GM23338 (cell line): Measurements from ENCODE around the gene HNRNPM. TPM values are rescaled to one million over a fixed set of nuclear protein-coding genes. Genes with fewer than 3 reads are reported as not detected.
A peak's percentile ranks its signal among the peaks of the same experiment; 100 is the strongest.

Experiments used
- ATAC-seq: fragments of 200-7000 bp; cut with Tn5 transposase; 3 replicates; pipeline ENCODE4 v1.9.1; 2020
- DNase-seq: peaks from one replicate; pipeline ENCODE4 v3.0.0-alpha.2; 2015; ENCODE audit warnings: low spot score
- H2AFZ ChIP-seq: fragments of 200-600 bp; sonication (generic); 2 replicates; pipeline ENCODE4 v1.8.0; 2016; ENCODE audit warnings: antibody characterized with exemption, mild to moderate bottlenecking, moderate library complexity
- H3F3A ChIP-seq: fragments of 200-600 bp; sonication (generic); replicated peaks from 2 replicates; pipeline ENCODE4 v1.8.0; 2017; ENCODE audit warnings: antibody characterized with exemption, mixed run types, low read depth
- H3K27ac ChIP-seq: fragments of 200-600 bp; sonication (generic); 2 replicates; pipeline ENCODE4 v1.6.1; 2016; ENCODE audit warnings: low read depth
- H3K27me3 ChIP-seq: fragments of 200-600 bp; sonication (generic); 2 replicates; pipeline ENCODE4 v1.8.0; 2016; ENCODE audit warnings: mild to moderate bottlenecking, mixed run types, moderate library complexity; ENCODE audit not compliant: insufficient read depth
- H3K36me3 ChIP-seq: fragments of 200-600 bp; sonication (generic); 2 replicates; pipeline ENCODE4 v1.8.0; 2016; ENCODE audit warnings: mild to moderate bottlenecking; ENCODE audit not compliant: insufficient read depth
- H3K4me1 ChIP-seq: fragments of 200-600 bp; sonication (generic); 2 replicates; pipeline ENCODE4 v1.8.0; 2016; ENCODE audit warnings: mild to moderate bottlenecking, moderate library complexity; ENCODE audit not compliant: insufficient read depth
- H3K4me2 ChIP-seq: fragments of 200-600 bp; sonication (generic); 2 replicates; pipeline ENCODE4 v1.7.1; 2017; ENCODE audit warnings: mixed run types
- H3K4me3 ChIP-seq: fragments of 200-600 bp; sonication (generic); 2 replicates; pipeline ENCODE4 v1.6.1; 2016; ENCODE audit warnings: mixed run types
- H3K79me2 ChIP-seq: fragments of 200-600 bp; sonication (generic); replicated peaks from 2 replicates; pipeline ENCODE4 v1.8.0; 2017; ENCODE audit warnings: mild to moderate bottlenecking; ENCODE audit not compliant: insufficient read depth
- H3K9me2 ChIP-seq: fragments of 200-600 bp; sonication (generic); 2 replicates; pipeline ENCODE4 v1.8.0; 2017; ENCODE audit not compliant: insufficient read depth
- H4K20me1 ChIP-seq: fragments of 200-600 bp; sonication (generic); replicated peaks from 2 replicates; pipeline ENCODE4 v1.8.0; 2017; ENCODE audit warnings: mild to moderate bottlenecking; ENCODE audit not compliant: insufficient read depth
- H3K27ac Mint-ChIP-seq: 2 replicates; pipeline ENCODE4 v1.8.0; 2020; ENCODE audit warnings: inconsistent platforms, mild to moderate bottlenecking, moderate library complexity, mixed read lengths
- H3K27me3 Mint-ChIP-seq: 3 replicates; pipeline ENCODE4 v1.8.0; 2022; ENCODE audit warnings: low read depth, mild to moderate bottlenecking, moderate library complexity, mixed read lengths, inconsistent platforms; ENCODE audit not compliant: insufficient read depth, poor library complexity
- H3K36me3 Mint-ChIP-seq: 3 replicates; pipeline ENCODE4 v1.8.0; 2021; ENCODE audit warnings: low read depth, mild to moderate bottlenecking, inconsistent platforms, moderate library complexity, mixed read lengths
- H3K4me1 Mint-ChIP-seq: 3 replicates; pipeline ENCODE4 v1.8.0; 2020; ENCODE audit warnings: mild to moderate bottlenecking, inconsistent platforms, mixed read lengths
- H3K4me3 Mint-ChIP-seq: 3 replicates; pipeline ENCODE4 v1.8.0; 2021; ENCODE audit warnings: moderate library complexity, mild to moderate bottlenecking, inconsistent platforms, mixed read lengths
- H3K9me3 Mint-ChIP-seq: 3 replicates; pipeline ENCODE4 v1.8.0; 2020; ENCODE audit warnings: moderate library complexity, mild to moderate bottlenecking, inconsistent platforms, mixed read lengths
- CREB1 ChIP-seq: fragments of 250-450 bp; sonication (Bioruptor Pico); IDR thresholded peaks from 2 replicates; pipeline ENCODE4 v1.5.0; 2020; ENCODE audit warnings: low read depth, mild to moderate bottlenecking, moderate library complexity
- CTCF ChIP-seq, 2 experiments: fragments of 200-600 bp in 1 of 2; sonication (generic) in 1 of 2; conservative IDR thresholded peaks; 2 replicates each; pipeline versions ENCODE4 v1.5.1 to v1.6.1; 2016 to 2017; ENCODE audit warnings: antibody characterized with exemption in 2 of 2, low read depth in 2 of 2, mild to moderate bottlenecking in 2 of 2, moderate library complexity in 1 of 2
- STAT1 ChIP-seq: IDR thresholded peaks from one replicate; pipeline ENCODE4 v1.6.1; 2016; ENCODE audit warnings: antibody characterized with exemption; ENCODE audit not compliant: unreplicated experiment
- ZNF331 ChIP-seq: fragments of 250-450 bp; sonication (Bioruptor Pico); IDR thresholded peaks from 2 replicates; pipeline ENCODE4 v1.5.0; 2020; ENCODE audit warnings: low read depth, mild to moderate bottlenecking, moderate library complexity
- polyA plus RNA-seq: library from polyadenylated mRNA; unstranded; fragments of >200 nt; fragmentation: Nextera tagmentation; extraction: Ambion mirVana; gene quantifications from 2 replicates; pipeline ENCODE4 v1.2.1, GENCODE V29; 2016
- total RNA-seq: library from RNA; depleted of rRNA; stranded (reverse); fragments of >200 nt; shearing (Covaris generic); gene quantifications from 2 replicates; pipeline ENCODE4 v1.2.3, GENCODE V29; 2014

HNRNPM gene
- total and polyA plus RNA-seq, 2 experiments from 2014 or later = 291 to 389 TPM

DNA sequence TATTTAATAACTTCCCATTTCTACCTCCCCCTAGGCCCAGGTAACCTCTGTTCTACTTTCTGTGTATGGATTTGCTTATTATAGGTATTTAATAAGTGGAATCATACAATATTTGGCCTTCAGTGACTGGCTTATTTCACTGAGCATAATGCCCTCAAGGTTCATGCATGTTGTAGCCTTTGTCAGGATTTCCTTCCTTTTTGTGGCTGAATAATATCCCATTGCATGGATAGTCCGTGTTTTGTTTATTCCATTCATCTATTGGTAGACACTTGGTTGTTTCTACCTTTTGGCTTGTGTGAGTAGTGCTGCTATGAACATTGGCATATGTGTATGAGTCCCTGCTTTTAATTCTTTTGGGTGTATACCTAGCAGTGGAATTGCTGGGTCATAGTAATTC is 9.4 kb downstream of the HNRNPM start (continued):
- TF ChIP-seq ZNF331 (CRISPR knock-in tag) = no peak
- TF ChIP-seq CTCF (conservative IDR thresholded peaks at IDR 0.05; ENCODE audit: low read depth in 2 of 2) = no peak

- no peak for ATAC-seq
- no peak for DNase-seq
- H3K36me3 Mint-ChIP-seq = peaks cover 82% of the 10 kb centered on the region
- Histone ChIP-seq H2AFZ (no peak overlapping the region), H3K4me3 (no peak overlapping the region), H3K4me2 (no peak overlapping the region), H3K9me2 (no peaks in the 10 kb centered on the region), H3K4me1 (peaks cover 83% of the 10 kb centered on the region), H3K27me3 (no peaks in the 10 kb centered on the region), H4K20me1 (peaks cover 95% of the 10 kb centered on the region), H3K36me3 (peaks cover 17% of the 10 kb centered on the region; the same call in 1 of the 2 replicates), H3F3A (no peaks in the 10 kb centered on the region), H3K27ac (peak overlapping the region; percentile 18; the same call in 1 of the 2 replicates), H3K79me2 (peaks cover 100% of the 10 kb centered on the region)
- H3K9me3 Mint-ChIP-seq = no peaks in the 10 kb centered on the region
- no peak overlapping the region for H3K27ac Mint-ChIP-seq
- TF ChIP-seq CREB1 (CRISPR knock-in tag) (no peak), STAT1 (no peak), CTCF (conservative IDR thresholded peaks at IDR 0.05; ENCODE audit: low read depth in 2 of 2) (no peak)
- H3K4me1 Mint-ChIP-seq = peaks cover 89% of the 10 kb centered on the region
- H3K4me3 Mint-ChIP-seq = no peak overlapping the region
- peaks cover 7% of the 10 kb centered on the region for H3K27me3 Mint-ChIP-seq
Measured at GRCh38 chr19:8455018-8455417, 10.2 kb downstream of the HNRNPM start.

- H3K27ac Mint-ChIP-seq = peak overlapping the region; percentile 0; the same call in 1 of the 2 replicates
- no peaks in the 10 kb centered on the region for H3K9me3 Mint-ChIP-seq
- Histone ChIP-seq H4K20me1 (peaks cover 99% of the 10 kb centered on the region), H3K36me3 (peaks cover 17% of the 10 kb centered on the region; the same call in 1 of the 2 replicates), H3K4me3 (no peak overlapping the region), H3K4me1 (peaks cover 84% of the 10 kb centered on the region), H3K4me2 (no peak overlapping the region), H3F3A (no peaks in the 10 kb centered on the region), H3K27me3 (no peaks in the 10 kb centered on the region), H3K79me2 (peaks cover 100% of the 10 kb centered on the region), H2AFZ (no peak overlapping the region), H3K9me2 (no peaks in the 10 kb centered on the region), H3K27ac (peak overlapping the region; percentile 18; the same call in 1 of the 2 replicates)
- ATAC-seq (peak; percentile 83), DNase-seq (peak; percentile 64)
- H3K36me3 Mint-ChIP-seq = peaks cover 83% of the 10 kb centered on the region
- TF ChIP-seq CREB1 (CRISPR knock-in tag) = no peak
- peak; percentile 39 to 54 for TF ChIP-seq CTCF (conservative IDR thresholded peaks at IDR 0.05; ENCODE audit: low read depth in 2 of 2)
- H3K4me3 Mint-ChIP-seq = no peak overlapping the region; the same call in 2 of the 3 replicates
- H3K27me3 Mint-ChIP-seq = peaks cover 6% of the 10 kb centered on the region
- peaks cover 94% of the 10 kb centered on the region for H3K4me1 Mint-ChIP-seq
Measured at GRCh38 chr19:8456064-8456463, 11.3 kb downstream of the HNRNPM start.
